ENCODE data around the gene CNOT9.
"Not testable (repeated sequence)": the region's sequence is repeated elsewhere in the genome, so short reads cannot be mapped to it uniquely, and the experiment has no call there.

Gene CNOT9

DNA sequence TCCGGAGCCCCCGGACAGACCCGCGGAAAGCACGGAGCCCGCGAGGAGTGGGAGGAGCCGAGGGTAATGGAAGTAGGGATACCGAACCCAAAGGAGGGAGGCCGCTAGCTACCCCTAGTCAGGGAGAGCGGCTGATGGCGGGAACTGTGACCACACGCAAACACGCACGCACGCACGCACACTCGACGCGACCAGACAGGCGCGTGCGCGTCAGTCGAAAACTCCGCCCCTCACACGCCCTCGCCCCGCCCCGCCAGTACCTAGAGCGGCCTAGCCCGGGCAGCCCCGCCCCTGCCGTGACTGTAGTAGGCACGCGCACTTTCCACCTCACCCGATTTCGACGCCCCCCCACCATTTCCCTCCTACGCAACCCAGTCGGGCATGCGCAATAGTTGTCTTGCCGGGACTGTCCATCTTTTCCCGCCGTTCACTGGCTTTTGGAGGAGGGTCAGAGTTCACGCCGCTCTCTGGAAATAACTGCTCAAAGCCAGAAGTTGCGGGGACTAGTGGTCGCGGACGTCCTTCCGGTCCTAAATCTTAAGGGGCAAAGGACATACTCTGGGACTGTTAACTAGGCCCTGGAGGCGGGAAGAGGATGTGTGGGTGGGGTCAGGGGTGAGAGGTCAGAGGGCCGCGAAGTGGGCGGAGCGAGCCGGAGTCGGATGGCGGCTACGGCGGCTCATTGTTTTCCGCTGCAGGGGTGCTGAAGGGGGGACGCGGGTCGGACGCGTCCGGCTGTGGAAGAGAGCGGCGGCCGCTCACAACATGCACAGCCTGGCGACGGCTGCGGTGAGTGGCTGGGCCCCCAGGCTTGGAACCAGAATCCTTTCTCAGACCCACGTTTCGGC lies at the start of gene CNOT9, which contains the start of gene USP37:
CNOT9 (plus strand) TSS at position 650 of the 848 bp plus-strand sequence; CDS start at position 766, 116 bp downstream.
USP37 (minus strand) TSS at position 162 of the 848 bp plus-strand sequence. CDS start 9,698 bp downstream, outside the sequence.
- H3K9ac ChIP-seq (ENCODE audit: insufficient read length) = peak within 1 kb of the TSS; percentile 95
- H3K4me3 ChIP-seq = peak within 1 kb of the TSS; percentile 92
- peak; percentile 81 for DNase-seq (ENCODE audit: low read depth, low spot score)
- TF ChIP-seq POLR2AphosphoS5 (IDR thresholded peaks at IDR 0.05; ENCODE audit: borderline replicate concordance, low read depth, low read length) = peak; percentile 81
- no peak for TF ChIP-seq EZH2 (IDR thresholded peaks at IDR 0.05)
- TF ChIP-seq FOXP2 (optimal IDR thresholded peaks at IDR 0.05; ENCODE audit: control extremely low read depth, extremely low read length, insufficient read depth) = peak; percentile 23
- peaks cover 47% of the 10 kb centered on the region for H3K36me3 ChIP-seq (ENCODE audit: insufficient read depth, low read length)
- H3K27ac ChIP-seq = peak within 1 kb of the TSS; percentile 67
- no peaks in the 10 kb centered on the region for H3K9me3 ChIP-seq (ENCODE audit: low read depth, low read length)

- Histone ChIP-seq H3K9ac (ENCODE audit: insufficient read length) (no peak overlapping the region), H3K4me3 (no peak overlapping the region), H3K27ac (no peak overlapping the region), H3K9me3 (ENCODE audit: low read depth, low read length) (no peaks in the 10 kb centered on the region), H3K36me3 (ENCODE audit: insufficient read depth, low read length) (peaks cover 42% of the 10 kb centered on the region)
- no peak for DNase-seq (ENCODE audit: low read depth, low spot score)
- TF ChIP-seq FOXP2 (optimal IDR thresholded peaks at IDR 0.05; ENCODE audit: control extremely low read depth, extremely low read length, insufficient read depth) (no peak), EZH2 (IDR thresholded peaks at IDR 0.05) (no peak), POLR2AphosphoS5 (IDR thresholded peaks at IDR 0.05; ENCODE audit: borderline replicate concordance, low read depth, low read length) (no peak)
Observed at GRCh38 chr2:218518876-218519275, 49.8 kb upstream of the CNOT9 start.

DNA sequence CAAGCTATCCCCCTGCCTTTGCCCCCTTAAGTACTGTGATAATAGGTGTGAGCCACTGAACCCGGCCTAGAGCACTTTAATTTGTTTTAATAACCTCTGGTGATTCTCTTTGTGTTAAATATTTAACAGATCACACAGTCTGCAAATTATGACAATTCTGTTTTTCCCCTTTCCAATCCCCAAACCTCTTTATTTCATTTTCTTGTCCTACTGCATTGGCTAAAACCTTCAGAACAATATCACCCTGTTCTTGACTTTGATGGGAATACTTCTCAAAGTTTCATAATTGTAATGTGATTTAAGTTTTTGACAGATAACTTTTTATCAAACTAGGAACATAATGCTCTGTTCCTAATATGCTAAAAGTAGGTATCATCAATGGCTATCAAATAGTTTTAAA lies 45.0 kb upstream of the CNOT9 start:
- Histone ChIP-seq H3K9me3 (ENCODE audit: low read depth, low read length) (0 out of 2 replicates have a peak, but pooled peaks cover 3% of the 10 kb centered on the region), H3K4me3 (no peak overlapping the region), H3K27ac (no peak overlapping the region), H3K36me3 (ENCODE audit: insufficient read depth, low read length) (peaks cover 65% of the 10 kb centered on the region), H3K9ac (ENCODE audit: insufficient read length) (no peak overlapping the region)
- no peak for TF ChIP-seq POLR2AphosphoS5 (IDR thresholded peaks at IDR 0.05; ENCODE audit: borderline replicate concordance, low read depth, low read length)
- TF ChIP-seq FOXP2 (optimal IDR thresholded peaks at IDR 0.05; ENCODE audit: control extremely low read depth, extremely low read length, insufficient read depth) = no peak
- no peak for TF ChIP-seq EZH2 (IDR thresholded peaks at IDR 0.05)
- no peak for DNase-seq (ENCODE audit: low read depth, low spot score)

DNA sequence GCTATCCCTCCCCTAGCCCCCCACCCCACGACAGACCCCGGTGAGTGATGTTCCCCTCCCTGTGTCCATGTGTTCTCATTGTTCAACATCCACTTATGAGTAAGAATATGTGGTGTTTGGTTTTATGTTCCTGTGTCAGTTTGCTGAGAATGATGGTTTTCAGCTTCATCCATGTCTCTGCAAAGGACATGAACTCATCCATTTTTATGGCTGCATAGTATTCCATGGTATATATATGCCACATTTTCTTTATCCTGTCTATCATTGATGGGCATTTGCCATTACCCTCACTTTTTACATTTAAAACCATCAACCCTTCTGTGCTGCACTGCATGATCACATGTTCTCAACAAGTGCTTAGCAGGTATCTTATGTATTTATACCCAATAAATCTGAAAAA lies 40.2 kb upstream of the CNOT9 start:
- H3K9ac ChIP-seq (ENCODE audit: insufficient read length); H3K9me3 ChIP-seq (ENCODE audit: low read depth, low read length); H3K4me3 ChIP-seq; DNase-seq (ENCODE audit: low read depth, low spot score); H3K27ac ChIP-seq: not testable (repeated sequence)
- H3K36me3 ChIP-seq (ENCODE audit: insufficient read depth, low read length) = peaks cover 92% of the 10 kb centered on the region

DNA sequence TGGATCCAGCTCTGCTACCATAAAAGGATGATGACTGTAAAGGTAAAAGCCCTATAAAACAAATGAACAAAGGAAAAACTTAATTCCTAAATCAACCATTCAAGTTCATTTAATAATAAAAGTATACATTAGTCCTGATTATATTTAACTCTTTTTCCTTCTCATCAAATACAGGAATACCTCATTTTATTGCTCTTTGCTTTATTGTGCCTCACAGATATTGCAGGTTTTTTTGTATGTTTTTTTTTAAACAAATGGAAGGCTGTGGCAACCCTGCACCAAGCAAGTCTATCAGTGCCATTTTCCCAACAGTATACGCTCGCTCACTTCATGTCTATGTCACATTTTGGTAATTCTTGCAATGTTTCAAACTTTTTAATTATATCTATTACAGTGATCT lies 38.6 kb upstream of the CNOT9 start:
- Histone ChIP-seq H3K36me3 (ENCODE audit: insufficient read depth, low read length) (peaks cover 89% of the 10 kb centered on the region), H3K4me3 (no peak overlapping the region), H3K27ac (no peak overlapping the region), H3K9ac (ENCODE audit: insufficient read length) (no peak overlapping the region), H3K9me3 (ENCODE audit: low read depth, low read length) (no peaks in the 10 kb centered on the region)
- DNase-seq (ENCODE audit: low read depth, low spot score) = no peak
- TF ChIP-seq EZH2 (IDR thresholded peaks at IDR 0.05) (no peak), FOXP2 (optimal IDR thresholded peaks at IDR 0.05; ENCODE audit: control extremely low read depth, extremely low read length, insufficient read depth) (no peak), POLR2AphosphoS5 (IDR thresholded peaks at IDR 0.05; ENCODE audit: borderline replicate concordance, low read depth, low read length) (no peak)

DNA sequence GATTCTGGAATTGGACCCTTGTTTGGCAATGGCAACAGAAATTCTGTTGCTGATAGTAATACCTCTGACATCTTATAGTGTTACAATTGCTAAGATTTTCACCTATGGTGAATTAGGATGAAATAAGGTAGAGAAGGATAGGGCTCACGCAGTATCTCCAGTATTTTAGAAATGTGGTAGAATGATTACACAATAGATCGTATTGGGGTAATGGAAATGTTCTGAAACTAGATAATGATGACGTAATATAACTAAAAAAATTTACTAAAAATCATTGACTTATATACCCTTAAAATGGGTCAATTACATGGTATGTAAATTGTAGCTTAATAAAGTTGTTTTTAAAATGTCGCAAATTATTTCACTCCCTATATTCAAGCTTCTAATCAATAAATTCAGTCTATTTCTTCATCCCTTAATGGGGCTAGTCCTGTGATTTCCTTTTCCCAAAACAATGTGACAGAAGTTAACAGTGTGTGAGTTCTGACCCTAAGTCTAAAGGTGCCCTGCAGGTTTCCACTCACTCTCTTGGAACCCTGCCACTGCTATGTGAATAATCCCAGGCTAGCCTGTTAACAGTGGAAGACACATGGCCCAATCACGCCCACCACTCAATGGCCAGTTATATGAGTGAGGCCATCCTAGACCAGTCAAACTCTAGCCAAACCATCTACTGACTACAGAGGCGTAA lies 31.7 kb upstream of the CNOT9 start:
- DNase-seq (ENCODE audit: low read depth, low spot score) = no peak
- Histone ChIP-seq H3K4me3 (no peak overlapping the region), H3K36me3 (ENCODE audit: insufficient read depth, low read length) (peaks cover 80% of the 10 kb centered on the region), H3K9me3 (ENCODE audit: low read depth, low read length) (no peaks in the 10 kb centered on the region), H3K27ac (no peak overlapping the region), H3K9ac (ENCODE audit: insufficient read length) (no peak overlapping the region)
- TF ChIP-seq FOXP2 (optimal IDR thresholded peaks at IDR 0.05; ENCODE audit: control extremely low read depth, extremely low read length, insufficient read depth) (no peak), EZH2 (IDR thresholded peaks at IDR 0.05) (no peak), POLR2AphosphoS5 (IDR thresholded peaks at IDR 0.05; ENCODE audit: borderline replicate concordance, low read depth, low read length) (no peak)

- Histone ChIP-seq H3K27ac (no peak overlapping the region), H3K9me3 (ENCODE audit: low read depth, low read length) (no peaks in the 10 kb centered on the region), H3K9ac (ENCODE audit: insufficient read length) (no peak overlapping the region), H3K4me3 (no peak overlapping the region), H3K36me3 (ENCODE audit: insufficient read depth, low read length) (peaks cover 83% of the 10 kb centered on the region)
- DNase-seq (ENCODE audit: low read depth, low spot score) = no peak
- TF ChIP-seq FOXP2 (optimal IDR thresholded peaks at IDR 0.05; ENCODE audit: control extremely low read depth, extremely low read length, insufficient read depth) (no peak), POLR2AphosphoS5 (IDR thresholded peaks at IDR 0.05; ENCODE audit: borderline replicate concordance, low read depth, low read length) (no peak), EZH2 (IDR thresholded peaks at IDR 0.05) (no peak)
Observed at GRCh38 chr2:218540015-218540414, 28.6 kb upstream of the CNOT9 start.

DNA sequence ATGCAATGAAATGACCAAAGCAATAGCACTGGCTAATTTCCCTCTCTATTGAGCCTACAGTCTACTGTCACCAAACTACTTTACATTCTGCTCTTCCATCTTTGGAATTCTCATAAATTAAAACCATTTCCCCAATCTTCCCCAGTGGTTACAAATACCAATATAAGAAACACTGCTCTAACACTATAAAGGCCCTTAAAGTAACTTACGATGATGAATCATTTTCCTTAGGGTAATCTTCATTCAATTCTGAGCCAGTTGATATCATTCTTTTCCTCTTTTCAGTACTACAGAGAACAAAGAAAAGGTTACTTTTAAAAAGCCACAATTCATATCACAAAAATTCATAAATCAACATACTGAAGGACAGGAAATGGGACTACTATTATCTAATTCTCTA lies 22.6 kb upstream of the CNOT9 start:
- TF ChIP-seq EZH2 (IDR thresholded peaks at IDR 0.05) = no peak
- TF ChIP-seq POLR2AphosphoS5 (IDR thresholded peaks at IDR 0.05; ENCODE audit: borderline replicate concordance, low read depth, low read length) = no peak
- TF ChIP-seq FOXP2 (optimal IDR thresholded peaks at IDR 0.05; ENCODE audit: control extremely low read depth, extremely low read length, insufficient read depth) = no peak
- H3K36me3 ChIP-seq (ENCODE audit: insufficient read depth, low read length) = peaks cover 71% of the 10 kb centered on the region
- no peak for DNase-seq (ENCODE audit: low read depth, low spot score)

More for the DNA sequence above, 22.6 kb upstream of the CNOT9 start:
- H3K9ac ChIP-seq (ENCODE audit: insufficient read length) = no peak overlapping the region
- H3K27ac ChIP-seq = 0 out of 2 replicates have a peak overlapping the region, but pooled peaks have one; percentile 26
- no peaks in the 10 kb centered on the region for H3K9me3 ChIP-seq (ENCODE audit: low read depth, low read length)
- no peak overlapping the region for H3K4me3 ChIP-seq
